Skeletal muscle satellite cell (primary cell): ENCODE results near the gene ADD1.
"Not testable (repeated sequence)": the region's sequence is repeated elsewhere in the genome, so short reads cannot be mapped to it uniquely, and the experiment has no call there.

Experiments
- H3K27me3 ChIP-seq: 2 replicates; pipeline ENCODE4 v1.7.0; 2013; ENCODE audit warnings: low read length; ENCODE audit not compliant: control insufficient read depth, insufficient read depth
- H3K36me3 ChIP-seq: 2 replicates; pipeline ENCODE4 v1.7.0; 2013; ENCODE audit warnings: mild to moderate bottlenecking, control low read depth, low read length; ENCODE audit not compliant: insufficient read depth
- H3K4me1 ChIP-seq: 2 replicates; pipeline ENCODE4 v1.7.0; 2013; ENCODE audit warnings: low read length; ENCODE audit not compliant: control insufficient read depth, insufficient read depth
- H3K4me2 ChIP-seq: 2 replicates; pipeline ENCODE4 v1.7.0; 2013; ENCODE audit warnings: mild to moderate bottlenecking, low read length
- H3K4me3 ChIP-seq: 2 replicates; pipeline ENCODE4 v1.7.0; 2013; ENCODE audit warnings: low read length
- H3K9ac ChIP-seq: 2 replicates; pipeline ENCODE4 v1.7.0; 2013; ENCODE audit warnings: mild to moderate bottlenecking, low read depth, low read length, moderate library complexity
- H3K9me3 ChIP-seq: replicated peaks from 2 replicates; pipeline ENCODE4 v1.7.0; 2013; ENCODE audit warnings: mild to moderate bottlenecking, control low read depth, low read length

The ADD1 gene

DNA sequence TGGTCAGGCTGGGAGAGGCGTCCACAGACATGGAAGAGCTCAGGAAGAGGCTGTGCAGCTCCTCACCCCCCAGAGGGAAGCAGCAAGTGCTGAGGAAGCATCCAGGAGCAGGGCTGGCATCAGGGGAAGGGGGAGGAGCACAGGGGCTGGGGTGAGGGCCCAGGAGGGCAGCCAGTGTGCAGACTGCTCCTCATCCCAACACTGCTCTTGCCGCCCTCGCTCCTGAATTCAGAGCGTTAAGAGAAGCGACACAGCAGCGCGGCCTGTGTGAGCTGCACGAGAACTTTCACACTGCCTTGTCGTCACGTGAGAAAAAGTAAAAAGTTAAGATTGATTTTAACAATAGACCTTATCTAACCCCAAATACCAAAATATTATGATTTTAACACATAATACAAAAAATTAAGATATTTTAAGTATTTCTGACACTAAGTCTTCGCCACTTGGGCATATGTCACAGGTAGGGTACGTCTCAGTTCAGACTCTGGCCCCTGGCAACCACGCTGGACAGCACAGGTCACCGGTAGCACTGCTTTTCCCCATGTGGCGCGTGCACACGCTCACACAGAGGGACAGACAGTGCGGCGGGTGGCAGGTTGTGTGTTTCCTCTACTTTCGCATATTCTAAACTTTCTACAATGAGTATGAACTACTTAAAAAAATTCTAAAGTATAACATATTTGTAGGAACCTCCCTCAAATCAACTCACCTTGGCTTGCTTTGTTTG is 99.9 kb downstream of the ADD1 start:
- Histone ChIP-seq H3K4me1 (no peaks in the 10 kb centered on the region), H3K4me2 (no peak overlapping the region), H3K27me3 (no peaks in the 10 kb centered on the region), H3K9me3 (no peaks in the 10 kb centered on the region), H3K4me3 (no peak overlapping the region), H3K9ac (no peak overlapping the region), H3K36me3 (peaks cover 84% of the 10 kb centered on the region)

DNA sequence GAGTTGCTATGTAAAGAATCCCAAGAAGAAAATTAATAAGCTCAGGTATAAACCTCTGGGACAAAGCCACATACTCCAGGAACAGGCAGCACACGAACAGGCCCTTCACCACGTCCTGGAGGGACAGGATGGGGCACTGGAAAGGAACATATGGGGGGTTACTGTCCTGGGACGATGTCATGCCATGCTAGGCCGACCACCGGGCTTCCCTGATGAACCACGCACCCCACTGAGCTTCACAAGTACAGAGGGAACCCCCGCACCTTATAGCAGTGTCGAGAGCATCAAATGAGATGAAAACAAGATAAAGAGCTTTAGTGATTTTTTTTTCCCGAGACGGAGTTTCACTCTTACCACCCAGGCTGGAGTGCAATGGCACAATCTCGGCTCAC is 100.4 kb downstream of the ADD1 start:
- no peak overlapping the region for H3K4me2 ChIP-seq
- no peaks in the 10 kb centered on the region for H3K9me3 ChIP-seq
- no peaks in the 10 kb centered on the region for H3K4me1 ChIP-seq
- H3K4me3 ChIP-seq, result no peak overlapping the region
- no peak overlapping the region for H3K9ac ChIP-seq
- H3K36me3 ChIP-seq, result peaks cover 82% of the 10 kb centered on the region
- no peaks in the 10 kb centered on the region for H3K27me3 ChIP-seq

GRCh38 chr4:2944586-2945526 is 101.2 kb downstream of the ADD1 start:
- no peak overlapping the region for H3K9ac ChIP-seq

GRCh38 chr4:2945619-2946604 is 102.3 kb downstream of the ADD1 start:
- H3K9me3 ChIP-seq, H3K27me3 ChIP-seq, H3K4me1 ChIP-seq, H3K9ac ChIP-seq, H3K4me2 ChIP-seq, H3K4me3 ChIP-seq: not testable (repeated sequence)
- H3K36me3 ChIP-seq, result peaks cover 82% of the 10 kb centered on the region

More at GRCh38 chr4:2944586-2945526, 101.2 kb downstream of the ADD1 start:
- H3K9me3 ChIP-seq, result no peaks in the 10 kb centered on the region
- H3K27me3 ChIP-seq, result no peaks in the 10 kb centered on the region
- peaks cover 82% of the 10 kb centered on the region for H3K36me3 ChIP-seq
- no peak overlapping the region for H3K4me3 ChIP-seq
- H3K4me1 ChIP-seq, result no peaks in the 10 kb centered on the region
- no peak overlapping the region for H3K4me2 ChIP-seq

DNA sequence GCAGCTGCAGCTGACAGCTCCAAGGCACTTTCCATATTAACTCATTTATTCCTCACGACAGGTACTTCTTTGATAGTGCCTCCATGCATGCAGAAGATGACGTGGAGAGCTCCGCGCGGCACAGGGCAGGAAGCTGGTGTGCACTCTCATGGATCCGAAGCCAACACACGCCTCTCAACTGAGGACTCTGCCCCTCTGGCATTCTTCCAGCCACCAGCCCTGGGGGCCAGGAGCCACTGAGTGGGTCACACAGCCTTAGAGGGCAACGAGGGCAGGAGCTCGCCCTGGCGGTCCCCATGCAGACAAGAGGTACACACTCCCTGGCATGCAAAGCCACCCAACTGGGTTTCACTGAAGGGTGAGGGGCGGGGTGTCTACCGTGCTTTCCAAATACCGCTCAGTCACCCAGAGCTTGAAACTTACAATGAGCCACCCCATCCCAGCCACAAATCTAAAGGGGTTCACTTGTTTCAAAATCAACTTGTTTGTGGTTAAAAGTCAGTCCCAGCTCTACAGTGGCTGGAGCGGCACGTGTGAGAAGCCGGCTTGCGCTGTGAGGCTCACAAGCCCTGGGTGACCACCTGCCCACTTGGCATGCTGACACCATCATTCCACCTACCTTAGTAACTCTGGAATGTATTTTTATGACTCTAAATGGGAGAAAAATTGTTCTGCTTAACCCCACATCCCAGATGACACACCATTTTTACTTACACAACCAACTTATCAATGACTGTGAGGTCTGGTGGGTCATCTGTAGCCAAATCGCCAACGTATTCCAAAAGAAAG is 103.4 kb downstream of the ADD1 start:
- Histone ChIP-seq H3K27me3 (no peaks in the 10 kb centered on the region), H3K36me3 (peaks cover 79% of the 10 kb centered on the region), H3K4me1 (no peaks in the 10 kb centered on the region), H3K9ac (no peak overlapping the region), H3K4me3 (no peak overlapping the region), H3K9me3 (no peaks in the 10 kb centered on the region), H3K4me2 (no peak overlapping the region)

- Histone ChIP-seq H3K9me3 (no peaks in the 10 kb centered on the region), H3K36me3 (peaks cover 77% of the 10 kb centered on the region), H3K27me3 (no peaks in the 10 kb centered on the region), H3K4me1 (no peaks in the 10 kb centered on the region), H3K4me3 (no peak overlapping the region), H3K4me2 (no peak overlapping the region), H3K9ac (no peak overlapping the region)
Measured at GRCh38 chr4:2947926-2948325, 104.3 kb downstream of the ADD1 start.

DNA sequence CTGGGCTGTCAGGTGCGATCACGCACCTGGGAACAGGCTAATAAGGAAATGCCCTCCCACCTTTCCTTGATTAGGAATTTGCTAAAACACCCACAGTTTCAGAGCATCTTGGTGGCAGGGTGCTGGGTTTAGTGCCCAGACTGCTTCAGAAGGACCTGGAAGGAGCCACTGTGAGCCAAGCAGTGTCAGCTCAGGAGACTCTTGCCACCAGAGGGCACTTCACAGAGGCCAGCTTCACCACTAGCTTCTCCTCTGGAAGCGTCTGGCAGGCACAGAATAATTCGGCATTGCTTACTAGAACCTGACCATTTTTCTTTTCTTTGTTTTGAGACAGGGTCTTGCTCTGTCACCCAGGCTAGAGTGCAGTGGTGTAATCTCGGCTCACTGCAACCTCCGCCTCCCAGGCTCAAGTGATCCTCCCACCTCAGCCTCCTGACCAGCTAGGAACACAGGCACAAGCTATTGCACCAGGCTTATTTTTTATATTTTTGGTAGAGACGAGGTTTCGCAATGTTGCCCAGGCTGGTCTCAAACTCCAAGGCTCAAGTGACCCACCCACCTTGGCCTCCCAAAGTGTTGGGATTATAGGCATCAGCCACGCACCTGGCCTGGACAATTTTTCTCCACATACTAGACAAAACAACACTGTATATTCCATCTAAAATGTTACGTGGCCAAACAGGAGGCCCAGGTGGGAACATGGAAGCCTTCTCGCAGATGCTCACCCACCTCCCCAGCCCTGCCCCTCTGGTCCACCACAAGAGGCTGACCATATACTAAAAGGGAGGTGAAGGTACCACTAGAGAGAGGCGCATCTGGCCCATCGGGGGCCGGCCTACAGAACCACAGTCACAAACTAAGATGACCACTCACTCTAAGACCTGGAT is 105.5 kb downstream of the ADD1 start:
- no peaks in the 10 kb centered on the region for H3K27me3 ChIP-seq
- H3K4me1 ChIP-seq, result no peaks in the 10 kb centered on the region
- no peak overlapping the region for H3K4me2 ChIP-seq
- no peak overlapping the region for H3K4me3 ChIP-seq
- no peaks in the 10 kb centered on the region for H3K9me3 ChIP-seq
- peaks cover 82% of the 10 kb centered on the region for H3K36me3 ChIP-seq
- H3K9ac ChIP-seq, result no peak overlapping the region

GRCh38 chr4:2949782-2950125 is 106.1 kb downstream of the ADD1 start:
- Histone ChIP-seq H3K4me2 (no peak overlapping the region), H3K4me3 (no peak overlapping the region), H3K9ac (no peak overlapping the region), H3K9me3 (no peaks in the 10 kb centered on the region), H3K4me1 (no peaks in the 10 kb centered on the region), H3K27me3 (no peaks in the 10 kb centered on the region), H3K36me3 (peaks cover 85% of the 10 kb centered on the region)

DNA sequence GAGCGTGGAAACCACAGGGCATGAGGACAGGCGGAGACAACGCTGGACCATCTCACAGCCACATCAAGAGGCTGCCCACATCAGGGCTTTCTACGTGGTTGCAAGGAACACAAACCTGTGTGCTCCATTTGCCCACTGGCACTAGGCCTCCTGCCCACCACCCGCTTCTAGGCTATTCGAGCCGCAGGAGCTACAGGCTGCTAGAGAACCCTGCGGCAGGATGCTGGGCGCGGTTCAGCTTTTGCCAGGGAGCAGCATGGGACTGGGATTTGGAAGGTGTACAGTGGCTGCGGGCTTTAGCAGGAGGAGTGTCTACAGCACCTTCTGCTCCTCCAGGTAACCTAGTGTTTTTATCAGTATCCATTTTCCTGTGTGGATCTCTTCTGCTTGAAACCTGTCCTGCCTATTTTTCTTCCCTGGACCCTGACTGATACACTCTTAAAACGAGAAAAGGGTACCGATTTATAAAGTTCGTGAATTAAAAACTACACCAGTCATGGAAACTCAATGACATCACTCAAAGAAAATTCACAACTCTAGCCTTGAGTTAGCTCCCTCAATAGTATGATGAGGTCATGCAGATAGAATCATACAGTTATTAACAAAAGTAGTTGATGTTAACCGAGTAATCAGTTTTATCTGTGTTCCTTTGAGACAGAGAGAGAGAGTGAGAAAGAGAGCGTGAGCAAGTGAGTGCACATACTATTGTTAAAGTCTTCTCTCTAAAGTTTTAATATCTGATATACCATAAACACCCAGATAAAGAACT is 106.8 kb downstream of the ADD1 start:
- Histone ChIP-seq H3K4me3 (no peak overlapping the region), H3K4me1 (no peaks in the 10 kb centered on the region), H3K9ac (no peak overlapping the region), H3K9me3 (no peaks in the 10 kb centered on the region), H3K27me3 (no peaks in the 10 kb centered on the region), H3K36me3 (peaks cover 78% of the 10 kb centered on the region), H3K4me2 (no peak overlapping the region)
